ENCODE results near the gene CABLES1.
A peak's percentile ranks its signal among the peaks of the same experiment; 100 is the strongest.
"Not testable (repeated sequence)": the region's sequence is repeated elsewhere in the genome, so short reads cannot be mapped to it uniquely, and the experiment has no call there.

The CABLES1 gene

GRCh38 chr18:23155537-23155936 lies 20.3 kb downstream of the CABLES1 start:
- in situ Hi-C loops (cut with MboI; ENCODE audit: low sequenced_read_pairs), result no loop called here
- Histone ChIP-seq H3K9me3 (no peaks in the 10 kb centered on the region), H3K4me3 (no peak overlapping the region), H3K27me3 (ENCODE audit: low read depth) (no peaks in the 10 kb centered on the region), H3K36me3 (replicated peaks) (no peaks in the 10 kb centered on the region), H3K4me1 (peaks cover 4% of the 10 kb centered on the region; the same call in 1 of the 2 replicates)
- DNase-seq (ENCODE audit: low spot score in 2 of 2), result no peak

- no peaks in the 10 kb centered on the region for H3K27me3 ChIP-seq (ENCODE audit: low read depth)
- no peak for DNase-seq (ENCODE audit: low spot score in 2 of 2)
- H3K4me1 ChIP-seq, result peaks cover 4% of the 10 kb centered on the region; the same call in 1 of the 2 replicates
- H3K4me3 ChIP-seq, result no peak overlapping the region
- H3K36me3 ChIP-seq (replicated peaks), result no peaks in the 10 kb centered on the region
- in situ Hi-C loops (cut with MboI; ENCODE audit: low sequenced_read_pairs), result no loop called here
- H3K9me3 ChIP-seq, result no peaks in the 10 kb centered on the region
Observed at GRCh38 chr18:23156134-23156533, 20.8 kb downstream of the CABLES1 start.

- Histone ChIP-seq H3K36me3 (replicated peaks) (no peaks in the 10 kb centered on the region), H3K4me1 (peaks cover 4% of the 10 kb centered on the region; the same call in 1 of the 2 replicates), H3K9me3 (no peaks in the 10 kb centered on the region), H3K4me3 (no peak overlapping the region), H3K27me3 (ENCODE audit: low read depth) (no peaks in the 10 kb centered on the region)
- no peak for DNase-seq (ENCODE audit: low spot score in 2 of 2)
- in situ Hi-C loops (cut with MboI; ENCODE audit: low sequenced_read_pairs), result no loop called here
Observed at GRCh38 chr18:23158058-23158457, 22.8 kb downstream of the CABLES1 start.

DNA sequence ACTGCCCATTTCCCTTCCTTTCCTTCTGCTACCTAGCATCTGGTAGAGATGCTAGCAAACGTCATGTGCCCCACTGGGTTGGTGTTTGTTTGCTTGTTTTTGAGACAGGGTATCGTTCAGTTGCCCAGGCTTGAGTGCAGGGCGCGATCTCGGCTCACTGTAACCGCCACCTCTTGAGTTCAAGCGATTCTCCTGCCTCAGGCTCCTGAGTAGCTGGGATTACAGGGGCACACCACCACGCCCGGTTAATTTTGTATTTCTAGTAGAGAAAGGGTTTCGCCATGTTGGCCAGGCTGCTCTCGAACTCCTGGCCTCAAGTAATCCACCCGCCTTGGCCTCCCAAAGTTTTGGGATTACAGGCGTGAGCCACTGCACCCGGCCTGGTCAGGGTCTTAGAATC lies 23.6 kb downstream of the CABLES1 start:
- DNase-seq (ENCODE audit: low spot score in 2 of 2); H3K4me1 ChIP-seq; H3K9me3 ChIP-seq; H3K27me3 ChIP-seq (ENCODE audit: low read depth); H3K4me3 ChIP-seq; in situ Hi-C loops (cut with MboI; ENCODE audit: low sequenced_read_pairs); H3K36me3 ChIP-seq (replicated peaks): not testable (repeated sequence)

DNA sequence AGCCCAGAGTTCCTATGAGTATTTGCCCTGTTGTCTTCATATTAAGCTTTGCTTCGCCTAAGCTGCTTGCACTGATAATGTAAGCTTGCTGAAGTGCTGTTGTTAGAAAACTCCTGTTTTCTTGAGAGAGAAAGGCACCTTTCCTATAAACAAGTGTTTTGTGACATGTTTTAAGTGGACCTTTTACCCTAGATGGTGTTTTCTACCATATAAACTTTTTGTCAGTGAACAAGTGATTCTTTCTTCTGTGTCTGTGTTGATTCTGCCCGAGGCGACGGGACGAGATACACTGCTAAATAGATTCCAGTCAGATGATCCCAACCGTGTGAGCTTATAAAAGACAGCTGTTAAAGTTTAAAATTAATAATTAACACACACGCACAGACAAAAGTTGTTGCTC lies 24.1 kb downstream of the CABLES1 start:
- no peaks in the 10 kb centered on the region for H3K36me3 ChIP-seq (replicated peaks)
- in situ Hi-C loops (cut with MboI; ENCODE audit: low sequenced_read_pairs), result no loop called here
- no peak for DNase-seq (ENCODE audit: low spot score in 2 of 2)
- H3K27me3 ChIP-seq (ENCODE audit: low read depth), result no peaks in the 10 kb centered on the region
- H3K4me1 ChIP-seq, result peaks cover 4% of the 10 kb centered on the region; the same call in 1 of the 2 replicates
- H3K4me3 ChIP-seq, result no peak overlapping the region
- H3K9me3 ChIP-seq, result no peaks in the 10 kb centered on the region

- H3K36me3 ChIP-seq (replicated peaks), result no peaks in the 10 kb centered on the region
- H3K4me3 ChIP-seq, result no peak overlapping the region
- no peaks in the 10 kb centered on the region for H3K27me3 ChIP-seq (ENCODE audit: low read depth)
- no peaks in the 10 kb centered on the region for H3K9me3 ChIP-seq
- peaks cover 4% of the 10 kb centered on the region; the same call in 1 of the 2 replicates for H3K4me1 ChIP-seq
- no peak for DNase-seq (ENCODE audit: low spot score in 2 of 2)
- in situ Hi-C loops (cut with MboI; ENCODE audit: low sequenced_read_pairs), result no loop called here
Observed at GRCh38 chr18:23162473-23162872, 27.2 kb downstream of the CABLES1 start.

DNA sequence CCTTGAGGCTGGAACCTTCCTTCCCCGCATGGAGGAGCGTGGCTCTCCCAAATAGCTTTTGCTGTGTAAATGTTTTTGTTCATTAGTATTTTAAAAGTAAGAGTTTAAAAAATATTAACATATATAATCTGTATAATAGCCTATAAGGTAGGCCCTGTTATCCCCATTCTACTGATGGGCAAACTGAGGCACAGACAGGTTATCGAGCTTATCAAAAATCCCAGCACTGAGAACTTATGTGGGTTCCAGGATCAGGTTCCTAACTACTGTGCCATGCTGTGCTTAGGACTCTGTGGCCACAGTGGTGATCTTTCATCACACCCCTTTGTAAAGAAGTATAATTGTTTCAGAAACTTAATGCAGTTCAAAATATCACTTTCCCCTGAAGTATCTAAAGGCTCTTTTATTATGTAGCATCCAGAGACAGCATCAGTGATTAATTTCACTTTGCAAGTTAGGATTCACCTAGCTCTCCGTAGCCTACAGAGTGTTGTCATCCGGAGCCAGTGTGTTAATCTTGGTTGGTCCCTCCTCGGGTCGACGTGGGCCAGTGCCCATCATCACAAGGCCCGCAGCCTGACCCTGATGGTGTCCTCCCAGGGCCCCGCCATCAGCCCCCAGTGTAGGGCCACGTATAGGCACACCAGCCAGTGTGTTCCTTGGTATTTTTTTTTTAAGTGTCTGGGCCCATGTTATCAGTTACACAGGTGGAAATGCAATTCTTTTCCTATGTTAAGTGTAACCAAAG lies 28.7 kb downstream of the CABLES1 start:
- Histone ChIP-seq H3K4me1 (peaks cover 11% of the 10 kb centered on the region), H3K36me3 (replicated peaks) (no peaks in the 10 kb centered on the region), H3K4me3 (no peak overlapping the region), H3K27me3 (ENCODE audit: low read depth) (no peaks in the 10 kb centered on the region), H3K9me3 (no peaks in the 10 kb centered on the region)
- DNase-seq (ENCODE audit: low spot score in 2 of 2), result no peak
- in situ Hi-C loops (cut with MboI; ENCODE audit: low sequenced_read_pairs), result no loop called here

DNA sequence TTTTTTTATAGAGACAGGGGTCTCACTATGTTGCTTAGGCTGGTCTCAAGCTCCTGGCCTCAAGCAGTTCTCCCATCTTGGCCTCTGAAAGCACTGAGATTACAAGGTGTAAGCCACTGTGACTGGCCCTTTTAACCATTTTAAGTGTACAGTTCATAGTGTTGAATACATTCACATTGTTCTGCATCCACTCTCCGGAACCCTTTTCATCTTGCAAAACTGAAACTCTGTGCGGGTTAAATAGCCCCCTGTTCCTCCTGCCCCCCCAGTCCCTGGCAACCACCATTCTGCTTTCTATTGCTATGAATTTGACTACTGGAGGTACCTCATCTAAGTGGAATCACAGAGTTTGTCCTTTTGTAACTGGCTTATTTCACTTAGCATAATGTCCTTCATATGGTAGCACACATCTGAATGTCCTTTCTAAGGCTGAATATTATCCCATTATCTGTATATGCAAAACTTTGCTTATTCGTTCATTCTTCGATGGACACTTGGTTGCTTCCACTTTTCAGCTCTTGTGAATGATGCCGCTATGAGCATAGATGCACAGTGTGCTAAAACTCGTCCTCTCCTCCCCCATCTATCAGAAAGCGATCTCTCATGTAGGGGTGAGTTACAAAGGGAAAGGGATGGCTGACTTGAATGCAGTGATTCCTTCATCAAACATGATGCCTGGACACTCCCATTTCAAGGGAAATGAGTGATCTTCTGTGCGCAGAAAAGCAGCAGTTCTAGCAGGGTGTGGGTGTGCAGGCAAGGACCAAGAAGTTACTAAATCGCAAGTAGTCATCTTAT lies 30.2 kb downstream of the CABLES1 start:
- H3K9me3 ChIP-seq, result no peaks in the 10 kb centered on the region
- DNase-seq (ENCODE audit: low spot score in 2 of 2), result no peak
- in situ Hi-C loops (cut with MboI; ENCODE audit: low sequenced_read_pairs), result no loop called here

DNA sequence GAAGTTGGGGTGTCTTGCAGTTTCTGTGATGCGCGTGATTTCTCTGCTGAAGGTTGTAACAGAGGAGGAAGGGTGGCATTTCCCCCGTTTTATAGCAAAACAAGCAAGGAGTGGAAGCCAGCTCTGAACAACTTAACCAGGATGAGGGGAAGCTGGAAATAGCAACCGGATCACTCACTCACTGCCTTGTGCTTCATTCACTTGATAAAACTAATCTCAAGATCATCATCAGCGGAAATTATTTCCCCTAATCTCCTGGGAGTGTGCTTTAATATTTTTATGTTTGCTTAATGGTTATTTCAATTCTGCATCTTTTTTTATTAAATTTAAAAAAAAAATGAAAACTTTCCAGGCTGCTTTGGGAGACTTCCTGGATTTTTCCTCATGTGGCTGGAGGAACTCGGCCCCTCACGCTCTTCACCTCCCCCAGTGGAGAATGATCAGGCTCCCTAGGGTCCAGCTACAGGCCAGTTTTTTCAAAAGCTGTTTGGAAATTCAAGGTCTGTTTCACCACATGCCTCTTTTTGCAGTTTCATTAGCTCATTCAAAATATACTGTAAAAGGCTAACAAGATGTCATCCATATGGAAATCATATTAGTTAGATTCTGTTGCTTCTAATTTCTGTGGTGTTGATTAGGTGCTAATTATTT lies 31.7 kb downstream of the CABLES1 start:
- H3K9me3 ChIP-seq, result no peaks in the 10 kb centered on the region
- H3K27me3 ChIP-seq (ENCODE audit: low read depth), result no peaks in the 10 kb centered on the region
- peaks cover 15% of the 10 kb centered on the region for H3K4me1 ChIP-seq
- H3K4me3 ChIP-seq, result no peak overlapping the region
- in situ Hi-C loops (cut with MboI; ENCODE audit: low sequenced_read_pairs), result no loop called here
- no peak for DNase-seq (ENCODE audit: low spot score in 2 of 2)
- no peaks in the 10 kb centered on the region for H3K36me3 ChIP-seq (replicated peaks)

More for the DNA sequence above, 30.2 kb downstream of the CABLES1 start:
- Histone ChIP-seq H3K36me3 (replicated peaks) (no peaks in the 10 kb centered on the region), H3K27me3 (ENCODE audit: low read depth) (no peaks in the 10 kb centered on the region), H3K4me1 (peaks cover 15% of the 10 kb centered on the region), H3K4me3 (no peak overlapping the region)

- peak in 1 of 2 experiments; percentile 18 for DNase-seq (ENCODE audit: low spot score in 2 of 2)
- no peak overlapping the region for H3K4me3 ChIP-seq
- H3K4me1 ChIP-seq, result peaks cover 15% of the 10 kb centered on the region
Observed at GRCh38 chr18:23169673-23170044, 34.4 kb downstream of the CABLES1 start.

DNA sequence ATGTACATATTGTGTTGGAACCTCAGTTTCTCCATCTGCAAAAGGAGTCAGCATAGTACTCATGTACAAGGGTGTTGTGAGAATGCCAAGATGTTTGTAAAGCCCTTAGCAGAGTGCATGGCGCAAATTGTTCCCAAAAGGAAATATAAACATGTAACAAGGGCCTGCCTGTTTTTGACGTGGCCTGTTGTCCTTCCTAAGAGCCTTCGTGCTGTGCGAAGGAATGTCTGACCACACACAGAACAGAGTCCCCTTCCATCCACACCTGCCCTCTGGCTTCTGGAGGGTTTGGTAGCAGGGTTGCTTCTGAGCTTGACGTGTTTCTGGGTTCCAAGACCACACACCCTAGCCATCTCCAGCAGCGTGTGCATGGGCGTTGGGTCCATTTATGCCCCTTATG lies 34.9 kb downstream of the CABLES1 start:
- Histone ChIP-seq H3K27me3 (ENCODE audit: low read depth) (no peaks in the 10 kb centered on the region), H3K9me3 (no peaks in the 10 kb centered on the region), H3K4me1 (peaks cover 15% of the 10 kb centered on the region), H3K36me3 (replicated peaks) (no peaks in the 10 kb centered on the region), H3K4me3 (no peak overlapping the region)
- in situ Hi-C loops (cut with MboI; ENCODE audit: low sequenced_read_pairs), result no loop called here
- DNase-seq (ENCODE audit: low spot score in 2 of 2), result no peak

More at GRCh38 chr18:23169673-23170044, 34.4 kb downstream of the CABLES1 start:
- Histone ChIP-seq H3K27me3 (ENCODE audit: low read depth) (no peaks in the 10 kb centered on the region), H3K9me3 (no peaks in the 10 kb centered on the region), H3K36me3 (replicated peaks) (no peaks in the 10 kb centered on the region)
- in situ Hi-C loops (cut with MboI; ENCODE audit: low sequenced_read_pairs), result no loop called here

DNA sequence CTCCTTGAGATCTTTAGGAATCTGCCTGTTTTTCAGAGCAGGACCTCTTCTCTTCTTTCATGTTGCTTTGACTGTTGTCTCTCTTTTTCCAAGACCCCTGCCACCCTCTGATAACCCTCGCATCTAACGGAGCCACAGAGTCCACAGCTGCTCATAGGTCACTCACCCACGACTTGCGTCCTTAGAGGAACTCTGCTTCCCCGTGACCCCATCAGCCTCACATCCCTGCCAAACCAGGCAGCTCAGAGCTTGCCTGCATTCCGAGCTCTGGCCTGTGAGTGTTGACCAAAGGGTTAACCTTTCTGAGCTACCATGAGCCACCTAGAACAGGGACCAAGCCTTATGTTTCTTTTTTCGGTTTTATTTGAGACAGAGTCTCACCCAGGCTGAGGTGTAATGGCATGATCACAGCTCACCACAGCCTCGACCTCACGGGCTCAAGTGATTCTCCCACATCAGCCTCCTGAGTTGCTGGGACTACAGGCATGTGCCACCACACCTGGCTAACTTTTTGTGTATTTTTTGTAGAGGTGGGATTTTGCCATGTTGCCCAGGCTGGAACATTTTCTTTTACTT lies 36.4 kb downstream of the CABLES1 start:
- no peaks in the 10 kb centered on the region for H3K9me3 ChIP-seq
- H3K4me1 ChIP-seq, result peaks cover 15% of the 10 kb centered on the region
- in situ Hi-C loops (cut with MboI; ENCODE audit: low sequenced_read_pairs), result no loop called here

DNA sequence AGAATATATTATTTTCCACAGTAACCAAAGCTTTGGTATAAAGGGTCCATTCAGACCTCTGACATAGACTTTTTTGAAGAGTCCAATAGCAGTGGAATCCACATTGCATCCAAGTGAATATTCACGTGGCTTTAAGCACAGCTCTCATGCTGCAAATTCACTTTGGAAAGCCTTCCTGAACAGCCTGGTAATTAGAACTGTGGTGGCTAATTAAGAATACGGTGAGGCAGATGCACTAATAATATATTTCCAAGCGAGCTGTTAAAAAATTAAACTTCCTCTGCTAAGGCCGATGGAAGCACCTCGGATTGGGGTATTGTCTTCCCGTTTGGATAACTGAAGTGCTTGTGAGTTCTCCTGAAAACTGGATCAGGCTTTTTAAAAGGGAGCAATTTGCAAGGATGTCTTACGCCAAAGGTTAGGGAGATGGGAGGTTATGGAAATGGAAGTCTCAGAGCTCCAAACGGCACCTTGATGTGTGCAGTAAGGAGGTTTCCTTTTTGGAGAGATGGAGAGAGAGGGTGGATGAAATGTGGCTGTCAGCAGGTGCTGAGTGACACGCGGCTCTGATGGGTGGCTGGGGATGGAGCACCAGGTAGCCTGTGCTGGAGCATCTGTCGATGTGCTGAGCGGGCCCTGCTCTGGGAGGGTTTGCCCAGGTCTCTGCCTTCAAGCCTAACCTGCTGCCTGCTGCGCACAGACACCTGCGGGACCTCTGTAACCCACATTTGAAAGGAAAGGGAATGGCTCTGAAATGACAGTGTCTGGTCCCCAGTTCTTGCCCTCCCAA lies 37.5 kb downstream of the CABLES1 start:
- in situ Hi-C loops (cut with MboI; ENCODE audit: low sequenced_read_pairs), result no loop called here
- Histone ChIP-seq H3K9me3 (no peaks in the 10 kb centered on the region), H3K36me3 (replicated peaks) (no peaks in the 10 kb centered on the region), H3K4me3 (no peak overlapping the region), H3K27me3 (ENCODE audit: low read depth) (no peaks in the 10 kb centered on the region), H3K4me1 (peaks cover 15% of the 10 kb centered on the region)
- DNase-seq (ENCODE audit: low spot score in 2 of 2), result no peak

More for the DNA sequence above, 36.4 kb downstream of the CABLES1 start:
- H3K27me3 ChIP-seq (ENCODE audit: low read depth), result no peaks in the 10 kb centered on the region
- no peak overlapping the region for H3K4me3 ChIP-seq
- H3K36me3 ChIP-seq (replicated peaks), result no peaks in the 10 kb centered on the region
- no peak for DNase-seq (ENCODE audit: low spot score in 2 of 2)

Data from HAP-1 (cell line).